ENCODE results near the gene ENO1. TPM values are rescaled to one million over a fixed set of nuclear protein-coding genes. Genes with fewer than 3 reads are reported as not detected.
"Not testable (repeated sequence)": the region's sequence is repeated elsewhere in the genome, so short reads cannot be mapped to it uniquely, and the experiment has no call there.

Gene ENO1
- total and polyA plus RNA-seq, 10 donors = 249 to 751 (median 390) TPM

GRCh38 chr1:8839990-8840389 is 38.5 kb downstream of the ENO1 start:
- Histone ChIP-seq H3K36me3 (no peaks in the 10 kb centered on the region), H3K4me3 (no peak overlapping the region), H3K27ac (no peak overlapping the region), H3K9me3 (no peaks in the 10 kb centered on the region), H3K4me1 (peaks cover 0 to 9% (median 3%) of the 10 kb centered on the region in 6 donors), H3K27me3 (replicated peaks in 1 of 7) (no peaks in the 10 kb centered on the region)
- no peak for DNase-seq
- TF ChIP-seq POLR2AphosphoS5 (IDR thresholded peaks at IDR 0.05) (no peak), POLR2A (IDR thresholded peaks at IDR 0.05) (no peak), CTCF (IDR thresholded peaks at IDR 0.05 in 8 of 11, conservative IDR thresholded peaks at IDR 0.05 in 3 of 11) (no peak)
- intact Hi-C loops (cut with DNase I; ENCODE audit: low total_unique reads) = no loop called here
- 85 to 94% (median 91%) methylated on average over 7 of the region's 7 CpGs for WGBS, 5 donors

GRCh38 chr1:8835941-8836643 is 42.4 kb downstream of the ENO1 start:
- no peak for TF ChIP-seq POLR2AphosphoS5 (IDR thresholded peaks at IDR 0.05)
- TF ChIP-seq CTCF (IDR thresholded peaks at IDR 0.05 in 8 of 11, conservative IDR thresholded peaks at IDR 0.05 in 3 of 11) = no peak
- no peak for TF ChIP-seq POLR2A (IDR thresholded peaks at IDR 0.05)
- DNase-seq = no peak
- 70 to 91% (median 88%) methylated on average over 14 of the region's 14 CpGs for WGBS, 5 donors

GRCh38 chr1:8831340-8831739 is 47.1 kb downstream of the ENO1 start:
- Histone ChIP-seq H3K4me1 (peaks cover 6 to 15% (median 10%) of the 10 kb centered on the region in 6 donors), H3K36me3 (no peaks in the 10 kb centered on the region), H3K9me3 (no peaks in the 10 kb centered on the region), H3K4me3 (no peak overlapping the region), H3K27ac (no peak overlapping the region), H3K27me3 (replicated peaks in 1 of 7) (no peaks in the 10 kb centered on the region)
- 68 to 75% (median 71%) methylated on average over 4 of the region's 4 CpGs for WGBS, 5 donors
- no peak for TF ChIP-seq CTCF (IDR thresholded peaks at IDR 0.05 in 8 of 11, conservative IDR thresholded peaks at IDR 0.05 in 3 of 11)
- no peak for TF ChIP-seq POLR2A (IDR thresholded peaks at IDR 0.05)
- no peak for TF ChIP-seq POLR2AphosphoS5 (IDR thresholded peaks at IDR 0.05)
- DNase-seq = no peak
- intact Hi-C loops (cut with DNase I; ENCODE audit: low total_unique reads) = no loop called here

More at GRCh38 chr1:8835941-8836643, 42.4 kb downstream of the ENO1 start:
- Histone ChIP-seq H3K4me3 (no peak overlapping the region), H3K27ac (no peak overlapping the region), H3K9me3 (no peaks in the 10 kb centered on the region), H3K36me3 (no peaks in the 10 kb centered on the region), H3K27me3 (replicated peaks in 1 of 7) (no peaks in the 10 kb centered on the region), H3K4me1 (no peaks in the 10 kb centered on the region)
- intact Hi-C loops (cut with DNase I; ENCODE audit: low total_unique reads) = no loop called here

GRCh38 chr1:8830732-8831131 is 47.8 kb downstream of the ENO1 start:
- not testable (repeated sequence) for DNase-seq, H3K4me3 ChIP-seq
- WGBS, 5 donors = 82 to 89% (median 85%) methylated on average over 10 of the region's 10 CpGs

More at GRCh38 chr1:8830732-8831131, 47.8 kb downstream of the ENO1 start:
- H3K27ac ChIP-seq; H3K36me3 ChIP-seq; H3K27me3 ChIP-seq (replicated peaks in 1 of 7); H3K9me3 ChIP-seq; intact Hi-C loops (cut with DNase I; ENCODE audit: low total_unique reads): not testable (repeated sequence)
- H3K4me1 ChIP-seq = peaks cover 6 to 21% (median 14%) of the 10 kb centered on the region in 6 donors
